Retinal pigment epithelial cell (primary cell): Measurements from ENCODE around the gene ZNF580.

ENCODE experiments used
- DNase-seq: peaks from one replicate; pipeline ENCODE4 v3.0.0-alpha.2; 2010; ENCODE audit warnings: low read depth
- H3K4me3 ChIP-seq: 2 replicates; pipeline ENCODE4 v1.5.1; 2011; ENCODE audit warnings: mild to moderate bottlenecking, low read length, control low read depth, moderate library complexity
- TF ChIP-seq, protein P1 (sequence below): conservative IDR thresholded peaks from 2 replicates; pipeline ENCODE4 v1.5.1; 2011; ENCODE audit warnings: low read depth, low read length, control low read depth, inconsistent platforms

The ZNF580 gene

GRCh38 chr19:55688422-55689218, 47.8 kb downstream of the ZNF580 start:
- TF ChIP-seq, protein P1, sequence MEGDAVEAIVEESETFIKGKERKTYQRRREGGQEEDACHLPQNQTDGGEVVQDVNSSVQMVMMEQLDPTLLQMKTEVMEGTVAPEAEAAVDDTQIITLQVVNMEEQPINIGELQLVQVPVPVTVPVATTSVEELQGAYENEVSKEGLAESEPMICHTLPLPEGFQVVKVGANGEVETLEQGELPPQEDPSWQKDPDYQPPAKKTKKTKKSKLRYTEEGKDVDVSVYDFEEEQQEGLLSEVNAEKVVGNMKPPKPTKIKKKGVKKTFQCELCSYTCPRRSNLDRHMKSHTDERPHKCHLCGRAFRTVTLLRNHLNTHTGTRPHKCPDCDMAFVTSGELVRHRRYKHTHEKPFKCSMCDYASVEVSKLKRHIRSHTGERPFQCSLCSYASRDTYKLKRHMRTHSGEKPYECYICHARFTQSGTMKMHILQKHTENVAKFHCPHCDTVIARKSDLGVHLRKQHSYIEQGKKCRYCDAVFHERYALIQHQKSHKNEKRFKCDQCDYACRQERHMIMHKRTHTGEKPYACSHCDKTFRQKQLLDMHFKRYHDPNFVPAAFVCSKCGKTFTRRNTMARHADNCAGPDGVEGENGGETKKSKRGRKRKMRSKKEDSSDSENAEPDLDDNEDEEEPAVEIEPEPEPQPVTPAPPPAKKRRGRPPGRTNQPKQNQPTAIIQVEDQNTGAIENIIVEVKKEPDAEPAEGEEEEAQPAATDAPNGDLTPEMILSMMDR, result no peak
- H3K4me3 ChIP-seq, result no peak overlapping the region
- no peak for DNase-seq

GRCh38 chr19:55689411-55690108, 48.8 kb downstream of the ZNF580 start:
- TF ChIP-seq, protein P1, result no peak
- H3K4me3 ChIP-seq, result no peak overlapping the region
- DNase-seq, result no peak

DNA sequence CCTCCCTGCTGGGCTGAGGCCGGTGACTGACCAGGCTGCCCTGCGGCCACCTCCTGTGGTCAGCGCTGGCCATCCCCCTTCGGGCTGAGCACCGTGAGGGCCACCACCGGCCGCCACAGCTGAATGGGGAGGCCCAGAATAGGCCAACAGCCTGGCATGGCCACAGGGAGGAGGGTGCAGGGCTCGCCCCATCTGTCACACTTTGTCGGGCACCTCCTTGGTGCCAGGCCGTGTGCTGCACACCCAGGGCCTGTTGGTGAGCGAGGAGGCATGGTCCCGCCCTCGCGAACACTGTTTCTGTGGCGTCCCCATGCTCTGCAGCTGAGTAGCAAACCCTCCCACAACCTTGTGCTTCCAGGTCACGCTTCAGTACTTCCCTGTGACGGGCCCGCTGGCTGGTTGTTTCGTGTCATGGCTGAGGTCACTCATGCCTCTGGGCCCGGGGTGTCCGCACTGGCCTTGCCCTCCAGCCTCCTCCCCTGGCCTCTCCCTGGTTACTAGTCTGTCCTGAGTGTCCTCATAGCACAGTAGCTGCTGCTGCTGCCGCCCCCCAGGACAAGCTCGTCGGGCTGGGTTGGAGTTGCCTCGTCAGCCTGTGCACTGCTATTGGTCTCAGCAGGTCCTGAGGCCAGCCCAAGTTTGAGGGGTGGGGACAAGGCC, 49.4 kb downstream of the ZNF580 start:
- H3K4me3 ChIP-seq, result no peak overlapping the region
- TF ChIP-seq, protein P1, result no peak
- no peak for DNase-seq

- no peak for DNase-seq
- no peak overlapping the region for H3K4me3 ChIP-seq
- TF ChIP-seq, protein P1, result no peak
These were observed 50.2 kb downstream of the ZNF580 start for GRCh38 chr19:55690769-55691545.

DNA sequence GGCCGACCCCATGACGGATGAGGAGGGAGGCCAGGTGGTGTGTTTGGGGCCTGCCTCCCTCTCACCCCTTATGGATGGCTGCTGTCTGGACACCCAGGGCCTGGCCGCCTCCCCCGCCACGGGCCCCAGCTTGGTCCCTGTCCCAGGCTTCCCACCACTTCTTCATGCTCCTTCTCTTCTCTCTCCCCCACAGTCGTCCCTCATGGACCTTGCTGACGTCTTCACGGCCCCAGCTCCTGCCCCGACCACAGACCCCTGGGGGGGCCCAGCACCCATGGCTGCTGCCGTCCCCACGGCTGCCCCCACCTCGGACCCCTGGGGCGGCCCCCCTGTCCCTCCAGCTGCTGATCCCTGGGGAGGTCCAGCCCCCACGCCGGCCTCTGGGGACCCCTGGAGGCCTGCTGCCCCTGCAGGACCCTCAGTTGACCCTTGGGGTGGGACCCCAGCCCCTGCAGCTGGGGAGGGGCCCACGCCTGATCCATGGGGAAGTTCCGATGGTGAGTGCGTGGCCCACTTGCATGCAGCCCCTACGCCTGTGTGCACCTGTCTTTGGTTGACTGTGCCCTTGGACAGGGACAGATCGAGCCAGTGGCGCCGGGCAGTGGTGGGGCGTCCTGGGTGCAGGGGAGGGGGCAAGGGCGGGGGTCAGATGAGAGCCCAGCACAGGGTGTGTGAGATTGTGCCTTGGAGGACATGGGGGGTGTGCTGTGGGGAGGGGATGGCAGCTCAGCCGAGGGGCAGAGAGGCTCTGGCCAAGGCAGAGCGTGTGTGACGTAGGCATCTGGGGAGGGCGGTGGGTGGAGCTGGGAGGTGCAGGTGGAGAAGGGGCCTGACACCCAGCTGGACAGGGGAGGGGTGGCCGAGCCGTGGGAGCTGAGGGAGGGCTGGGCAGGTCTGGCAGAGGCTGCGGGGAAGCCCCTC, 51.0 kb downstream of the ZNF580 start:
- DNase-seq, result no peak

More for the DNA sequence above, 51.0 kb downstream of the ZNF580 start:
- TF ChIP-seq, protein P1, result no peak
- no peak overlapping the region for H3K4me3 ChIP-seq
